CD4-positive, alpha-beta T cell treated with Interferon gamma for 1 hour (primary cell): ENCODE measurements around the gene NPHS1.
"Not testable (repeated sequence)": the region's sequence is repeated elsewhere in the genome, so short reads cannot be mapped to it uniquely, and the experiment has no call there.

Experiments
- DNase-seq: peaks from one replicate; pipeline ENCODE4 v3.0.0-alpha.2; 2020

NPHS1 gene

DNA sequence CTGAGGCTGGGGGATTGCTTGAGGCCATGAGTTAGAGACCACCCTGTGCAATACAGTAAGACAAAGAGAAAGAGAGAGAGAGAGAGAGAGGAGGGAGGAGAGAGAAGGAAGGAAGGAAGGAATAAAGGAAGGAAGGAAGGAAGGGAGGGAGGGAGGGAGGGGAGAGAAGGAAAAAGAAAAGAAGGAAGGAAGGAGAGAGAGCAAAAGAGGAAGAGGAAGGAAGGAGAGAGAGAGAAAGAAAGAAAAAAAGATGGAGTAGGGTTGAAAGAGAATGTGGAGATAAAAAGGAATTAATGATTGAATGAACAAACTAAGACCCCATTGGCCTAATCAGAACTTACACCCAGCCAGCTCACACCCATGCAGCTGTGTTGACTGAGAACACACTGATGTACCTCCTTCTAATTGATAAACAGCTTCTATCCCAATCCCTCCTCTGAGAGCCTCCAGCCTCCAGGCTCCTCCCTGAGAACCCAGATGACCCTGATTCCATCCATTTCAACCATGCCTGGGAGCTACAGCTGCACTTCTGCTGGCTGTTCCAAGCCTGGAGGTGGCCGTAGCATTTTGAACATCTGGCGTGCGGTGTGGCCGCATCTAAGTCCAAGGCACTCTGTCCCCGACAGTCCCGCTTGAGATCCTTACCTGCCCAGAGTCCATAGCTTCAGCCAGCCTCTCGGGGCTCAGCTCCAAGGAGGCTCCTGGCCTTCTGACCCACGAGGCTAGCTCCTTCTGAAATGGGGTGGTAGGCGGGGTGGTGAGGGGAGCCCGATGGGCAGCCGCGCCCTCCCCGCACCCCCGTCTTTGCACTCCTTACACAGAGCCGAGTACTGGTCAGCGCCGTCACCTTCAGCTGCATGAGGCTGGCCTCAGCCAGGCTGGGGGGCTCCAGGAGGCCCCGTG is 40.7 kb downstream of the NPHS1 start:
- no peak for DNase-seq

DNA sequence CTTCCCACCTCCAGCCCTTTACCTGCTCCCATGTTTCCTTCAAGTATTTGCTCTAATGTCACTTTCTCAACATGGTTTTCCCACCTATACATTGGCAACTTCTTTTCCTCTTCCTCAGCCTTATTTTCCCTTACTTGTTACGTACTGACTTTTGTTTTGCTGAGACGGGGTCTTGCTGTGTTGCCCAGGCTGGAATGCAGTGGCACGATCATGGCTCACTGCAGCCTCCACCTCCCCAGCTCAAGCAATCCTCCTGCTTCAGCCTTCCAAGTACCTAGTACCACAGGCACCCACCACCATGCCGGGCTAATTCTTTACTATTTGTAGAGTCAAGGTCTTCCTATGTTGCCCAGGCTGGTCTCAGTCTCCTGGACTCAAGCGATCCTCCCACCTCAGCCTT is 44.7 kb downstream of the NPHS1 start:
- no peak for DNase-seq

DNA sequence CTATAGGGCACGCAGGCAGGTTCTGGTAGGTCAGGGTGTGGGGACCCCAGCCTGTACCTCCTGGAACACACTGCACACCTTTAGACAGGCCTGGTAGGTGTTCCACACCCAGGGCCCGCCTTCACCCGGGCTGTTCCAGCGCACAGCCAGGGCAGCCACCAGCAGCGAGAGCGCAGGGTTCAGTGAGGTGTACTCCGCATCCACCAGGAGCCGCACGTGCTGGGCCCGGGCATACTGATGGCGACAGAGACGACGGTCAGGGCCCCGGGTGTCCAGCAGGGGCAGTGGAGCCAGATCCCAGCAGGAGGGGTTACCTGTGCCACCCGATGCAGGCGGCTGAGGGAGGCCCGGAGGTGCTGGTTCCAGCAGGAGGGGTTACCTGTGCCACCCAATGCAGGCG is 45.7 kb downstream of the NPHS1 start:
- no peak for DNase-seq

DNA sequence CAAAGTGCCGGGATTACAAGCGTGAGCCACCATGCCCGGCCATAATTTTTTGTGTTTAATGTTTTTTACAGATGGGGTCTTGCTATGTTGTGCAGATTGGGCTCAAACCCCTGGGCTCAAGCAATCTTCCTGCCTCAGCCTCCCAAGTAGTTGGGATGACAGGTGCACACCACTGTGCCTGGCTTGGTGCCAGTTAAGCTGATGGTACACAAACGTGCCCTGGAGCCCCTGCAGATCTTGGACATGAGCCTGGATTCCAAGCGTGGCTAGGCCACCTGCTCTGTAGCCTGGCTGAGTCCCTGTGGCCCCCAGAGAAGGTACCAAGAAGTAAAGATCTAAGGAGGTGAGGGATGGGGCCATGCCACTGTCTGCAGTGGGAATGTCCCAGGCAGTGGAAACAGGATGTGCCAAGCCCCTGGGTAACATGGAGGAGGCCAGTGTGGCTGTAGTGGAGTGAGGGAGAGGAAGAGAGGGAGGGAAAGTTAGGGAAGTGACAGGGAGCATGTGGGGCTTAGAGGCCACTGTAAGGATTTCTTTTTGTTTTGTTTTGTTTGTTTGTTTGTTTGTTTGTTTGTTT is 46.7 kb downstream of the NPHS1 start:
- DNase-seq: no peak

DNA sequence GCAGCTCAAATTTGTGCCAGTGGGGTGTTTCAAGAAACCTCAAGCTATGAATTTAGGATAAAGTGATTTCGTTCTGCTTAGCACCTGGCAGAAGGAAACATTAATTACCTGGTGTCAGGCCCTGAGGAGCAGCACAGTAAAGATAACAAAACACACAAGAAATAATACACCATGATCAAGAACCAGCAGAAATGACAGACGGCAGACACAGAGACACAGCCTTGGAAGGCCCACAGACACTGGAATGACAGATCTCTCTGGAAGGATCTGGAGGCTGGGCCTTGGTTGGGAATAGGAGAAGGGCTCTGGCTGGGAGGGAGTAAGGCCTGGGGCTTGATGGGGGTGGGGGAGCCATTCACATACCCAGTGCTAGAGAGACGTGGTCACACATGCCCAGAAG is 50.5 kb downstream of the NPHS1 start:
- DNase-seq: no peak

DNA sequence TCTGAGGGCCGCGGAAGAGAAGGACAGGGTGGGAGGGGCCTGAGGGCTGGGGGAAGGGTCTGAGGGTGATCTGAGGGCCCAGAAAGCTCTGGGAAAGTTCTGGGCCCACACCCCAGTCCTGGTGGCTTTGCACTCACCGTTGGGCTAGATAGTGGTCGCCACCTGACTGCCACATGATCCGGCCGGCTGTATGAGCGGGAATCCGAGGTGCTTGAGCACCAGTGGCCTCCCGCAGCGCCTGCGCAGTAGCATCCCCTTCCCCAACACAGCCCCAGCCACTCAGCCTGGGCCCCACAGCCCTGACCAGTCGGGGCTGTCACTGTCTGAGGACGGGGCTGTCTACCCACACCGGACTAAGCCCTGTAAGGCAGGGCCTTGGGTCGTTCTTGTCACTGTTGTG is 54.6 kb downstream of the NPHS1 start:
- no peak for DNase-seq

DNA sequence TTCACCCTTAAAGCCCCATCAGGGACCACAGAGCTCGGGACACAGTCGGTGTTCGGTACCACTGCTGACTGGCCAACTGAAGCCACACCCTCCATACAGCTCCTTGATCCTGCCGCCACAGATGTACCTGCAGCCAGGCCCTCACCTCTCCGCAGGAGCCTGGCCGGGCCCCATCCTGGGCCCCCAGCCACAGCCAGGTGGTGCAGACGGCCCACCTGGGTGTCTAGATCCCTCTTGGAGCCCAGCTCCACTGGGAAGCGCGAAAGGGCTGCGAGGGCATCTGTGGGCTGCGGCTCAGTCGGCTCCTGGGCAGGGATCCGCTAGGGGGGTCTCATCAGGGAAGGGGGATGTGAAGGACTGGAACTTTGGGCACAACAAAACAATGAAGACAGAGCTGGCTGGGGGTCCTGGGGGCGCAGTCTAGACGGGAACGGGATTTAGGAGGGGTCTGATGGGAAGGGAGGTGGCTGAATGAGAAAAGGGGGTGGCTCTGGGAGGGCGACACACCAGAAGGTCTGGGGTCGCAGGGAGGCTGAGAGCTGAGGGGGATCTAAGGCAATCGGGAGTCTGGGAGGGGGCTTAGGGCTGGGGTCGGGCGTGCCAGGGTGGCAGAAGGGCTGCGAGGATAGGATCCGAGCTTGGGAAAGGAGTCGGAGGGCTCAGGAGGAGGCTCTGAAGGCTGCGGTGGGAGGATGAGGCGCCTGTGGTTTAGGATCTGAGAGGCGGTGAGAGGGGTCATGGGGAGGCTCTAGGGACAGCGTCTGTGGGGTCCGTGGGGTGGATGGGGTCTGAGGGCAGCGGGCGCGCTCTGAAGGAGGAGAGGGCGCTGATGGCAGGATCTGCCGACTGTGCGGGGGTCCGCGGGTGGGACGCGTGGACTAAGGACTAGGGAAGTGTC is 55.4 kb downstream of the NPHS1 start:
- no peak for DNase-seq

DNA sequence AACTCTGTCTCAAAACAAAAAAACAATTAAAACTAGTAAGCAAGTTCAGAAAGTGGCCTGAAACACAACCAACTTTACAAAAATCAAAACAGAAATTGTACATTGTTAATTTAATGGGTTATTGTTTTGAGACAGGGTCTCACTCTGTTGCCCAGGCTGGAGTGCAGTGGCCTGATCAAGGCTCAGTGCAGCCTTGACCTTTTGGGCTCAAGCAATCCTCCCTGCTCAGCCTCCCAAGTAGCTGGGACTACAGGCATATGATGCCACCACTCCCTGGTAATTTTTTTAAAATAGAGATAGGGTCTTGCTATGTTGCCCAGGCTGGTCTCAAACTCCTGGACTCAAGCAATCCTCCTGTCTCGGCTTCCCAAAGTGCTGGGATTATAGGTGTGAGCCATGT is 56.7 kb downstream of the NPHS1 start:
- not testable (repeated sequence) for DNase-seq

DNA sequence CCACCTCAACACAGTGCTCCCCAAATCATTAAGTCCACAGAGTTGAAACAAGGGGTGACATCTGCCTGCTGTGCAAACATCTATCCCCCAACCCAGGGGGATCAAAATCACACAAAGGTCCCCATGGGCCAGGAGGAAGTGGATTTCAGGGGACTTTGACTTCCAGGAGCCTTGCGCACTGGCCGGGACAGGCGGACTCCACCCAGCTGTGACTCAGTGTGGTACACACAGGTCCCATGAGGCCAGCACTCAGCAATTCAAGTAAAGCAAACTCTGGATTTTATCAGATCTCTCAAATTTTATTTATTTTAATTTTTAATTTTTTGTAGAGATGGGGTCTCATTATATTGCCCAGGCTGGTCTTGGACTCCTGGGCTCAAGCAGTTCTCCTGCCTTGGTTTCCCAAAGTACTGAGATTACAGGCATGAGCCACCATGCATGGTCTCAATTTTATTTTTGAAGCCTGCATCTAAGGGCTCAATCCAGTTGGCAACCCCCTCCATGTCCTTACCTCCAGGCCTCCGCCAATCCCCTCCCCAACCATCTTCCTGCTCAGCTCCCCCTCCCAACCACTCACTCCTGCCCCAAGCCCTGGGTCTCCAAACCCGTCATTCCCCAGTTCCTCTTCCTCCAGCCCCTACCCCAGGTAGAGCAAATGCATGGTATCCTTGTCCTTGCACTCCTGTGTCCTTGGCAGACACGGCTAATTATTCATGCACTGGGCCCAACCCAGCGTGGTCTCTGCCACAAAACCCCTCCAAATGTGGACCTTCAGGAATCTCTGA is 58.7 kb downstream of the NPHS1 start:
- no peak for DNase-seq

DNA sequence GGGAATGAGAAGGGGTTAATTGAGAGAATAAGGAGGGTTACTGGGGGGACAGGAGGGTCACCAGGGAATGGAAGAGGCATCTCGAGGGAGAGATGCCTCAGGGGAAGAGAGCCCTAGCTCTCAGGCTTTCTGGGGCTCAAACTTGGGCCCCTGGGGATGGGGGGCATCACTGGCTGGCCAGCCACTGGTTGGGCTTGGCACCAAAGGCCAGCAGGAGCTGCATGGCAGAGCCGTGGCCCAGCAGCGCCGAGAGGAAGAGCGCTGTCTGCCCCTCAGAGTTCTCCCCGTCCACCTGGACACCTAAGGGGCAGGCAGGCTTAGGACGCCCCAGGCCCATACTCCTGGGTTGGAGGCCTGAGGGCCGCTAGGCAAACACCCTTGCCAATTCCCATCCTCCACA is 59.4 kb downstream of the NPHS1 start:
- DNase-seq: no peak

DNA sequence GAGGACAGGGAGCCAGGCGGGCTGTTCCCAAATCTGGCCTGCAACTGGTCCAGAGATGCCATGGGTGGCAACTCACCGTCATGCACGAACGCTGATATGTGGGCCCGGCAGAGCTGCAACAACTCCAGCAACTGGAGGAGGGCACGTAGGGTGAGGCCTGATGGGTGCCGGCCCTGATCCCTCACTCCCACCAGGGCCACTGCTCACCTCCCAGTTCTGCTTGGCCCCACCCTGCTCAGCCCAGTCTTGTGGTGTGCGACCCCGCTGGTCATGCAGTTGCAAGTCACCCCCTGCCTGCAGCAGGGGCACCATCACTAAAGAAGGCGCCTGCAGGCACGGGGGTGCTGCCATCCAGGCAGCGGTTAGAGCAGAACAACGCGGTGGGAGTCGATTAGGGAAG is 60.0 kb downstream of the NPHS1 start:
- DNase-seq: no peak

DNA sequence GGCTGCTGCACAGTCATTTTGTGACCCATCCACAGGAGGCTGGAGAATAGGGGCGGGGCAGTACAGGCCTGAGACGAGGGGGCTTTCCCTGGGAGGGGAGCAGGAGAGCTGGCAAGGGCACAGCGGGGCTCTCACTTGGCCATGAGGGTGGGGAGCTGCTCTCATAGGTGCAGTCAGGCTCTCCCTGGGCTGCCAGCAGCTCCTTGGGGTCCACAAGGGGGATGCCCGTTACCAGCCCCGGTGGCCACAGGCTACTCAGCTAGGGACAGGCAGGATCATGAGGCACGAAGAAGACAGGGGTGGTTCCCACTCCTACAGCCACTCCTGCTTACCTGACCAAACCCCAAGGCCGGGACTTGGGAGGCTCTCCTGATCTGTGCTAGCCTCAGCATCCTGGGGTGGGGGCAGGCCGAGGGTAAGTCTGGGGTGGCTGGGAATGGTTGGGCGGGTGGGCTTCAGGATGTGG is 60.5 kb downstream of the NPHS1 start:
- DNase-seq: no peak

DNA sequence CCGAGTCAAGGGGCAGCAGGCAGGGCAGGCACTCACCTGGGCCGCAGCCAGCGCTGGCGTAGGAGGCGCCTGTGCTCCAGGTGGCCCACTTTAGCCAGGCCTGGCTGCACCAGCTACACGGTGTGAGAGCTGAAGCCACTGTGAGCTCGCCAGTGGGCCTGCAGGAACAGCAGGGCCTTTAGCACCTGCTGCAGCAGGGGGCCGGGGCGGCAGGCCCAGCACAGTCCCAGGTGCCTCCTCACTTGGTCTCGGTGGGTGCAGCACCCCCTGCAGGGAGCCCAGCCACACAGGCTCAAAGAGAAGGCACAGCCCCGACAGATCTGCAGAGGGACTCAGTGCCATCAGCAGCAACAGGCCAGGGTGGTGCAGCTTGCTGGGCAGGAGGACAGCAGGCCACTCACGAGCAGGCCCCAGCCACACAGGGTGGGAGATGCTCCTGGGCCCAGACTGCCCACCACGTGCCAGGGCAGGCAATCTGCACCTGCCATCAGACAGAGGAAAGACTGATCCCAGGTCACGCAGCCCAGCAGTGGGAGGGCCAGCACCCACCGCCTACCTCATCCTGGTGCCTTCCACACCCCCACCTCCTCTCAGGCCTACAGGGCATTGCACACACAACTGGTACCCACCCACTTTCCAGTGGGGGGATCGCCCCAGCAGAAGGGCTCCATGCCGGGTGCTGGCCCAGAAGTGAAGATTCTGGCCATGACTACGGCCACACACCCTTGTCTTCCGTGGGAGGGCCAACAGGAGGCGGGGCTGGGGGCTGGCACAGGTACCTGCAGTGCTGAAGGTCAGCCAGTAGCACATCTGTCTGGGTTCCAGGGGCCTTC is 61.1 kb downstream of the NPHS1 start:
- no peak for DNase-seq

DNA sequence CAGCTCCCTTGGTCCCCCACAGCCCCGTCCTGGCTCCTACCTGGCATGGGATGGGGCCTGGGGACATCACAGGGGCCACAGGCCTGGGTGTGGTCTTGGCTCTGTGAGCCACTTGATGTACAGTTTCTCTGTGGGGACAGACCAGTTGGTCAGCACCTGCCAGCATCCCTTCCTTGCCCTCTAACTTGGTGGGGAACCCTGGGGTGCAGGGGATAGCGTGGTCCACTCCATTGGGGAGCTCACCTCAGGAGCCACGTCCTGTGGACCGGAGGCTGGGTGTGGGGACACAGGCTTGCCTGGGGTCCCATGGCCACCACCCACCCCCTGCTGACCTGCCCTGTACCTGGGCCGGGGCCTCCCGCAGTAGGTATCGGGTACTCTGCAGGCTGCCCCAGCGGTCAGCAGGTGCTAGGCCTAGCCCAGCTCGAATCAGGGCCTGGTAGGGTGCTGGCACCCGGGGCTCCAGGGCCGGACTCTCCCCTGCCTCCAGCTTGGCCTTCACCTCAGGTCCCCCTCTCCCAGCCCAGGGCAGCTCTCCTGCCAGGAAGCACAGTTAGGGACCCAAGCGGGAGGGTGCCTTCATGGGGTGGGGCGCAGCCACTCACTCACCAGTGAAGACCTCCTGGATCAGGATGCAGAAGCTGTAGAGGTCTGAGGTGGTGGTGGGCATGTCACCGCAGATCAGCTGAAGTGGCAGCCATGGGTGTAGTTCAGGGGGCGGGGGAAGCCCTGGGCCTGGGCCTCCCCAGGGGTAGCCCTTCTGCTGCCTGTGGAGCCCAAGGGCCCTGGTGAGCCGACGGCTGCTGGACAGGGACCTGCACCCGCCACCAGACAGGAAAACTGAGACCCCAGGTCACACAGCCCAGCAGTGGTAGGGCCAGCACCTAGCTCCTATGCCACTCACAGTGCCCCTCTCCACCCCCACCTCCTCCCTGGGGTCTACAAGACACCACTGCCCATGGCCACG is 62.0 kb downstream of the NPHS1 start:
- DNase-seq: no peak

DNA sequence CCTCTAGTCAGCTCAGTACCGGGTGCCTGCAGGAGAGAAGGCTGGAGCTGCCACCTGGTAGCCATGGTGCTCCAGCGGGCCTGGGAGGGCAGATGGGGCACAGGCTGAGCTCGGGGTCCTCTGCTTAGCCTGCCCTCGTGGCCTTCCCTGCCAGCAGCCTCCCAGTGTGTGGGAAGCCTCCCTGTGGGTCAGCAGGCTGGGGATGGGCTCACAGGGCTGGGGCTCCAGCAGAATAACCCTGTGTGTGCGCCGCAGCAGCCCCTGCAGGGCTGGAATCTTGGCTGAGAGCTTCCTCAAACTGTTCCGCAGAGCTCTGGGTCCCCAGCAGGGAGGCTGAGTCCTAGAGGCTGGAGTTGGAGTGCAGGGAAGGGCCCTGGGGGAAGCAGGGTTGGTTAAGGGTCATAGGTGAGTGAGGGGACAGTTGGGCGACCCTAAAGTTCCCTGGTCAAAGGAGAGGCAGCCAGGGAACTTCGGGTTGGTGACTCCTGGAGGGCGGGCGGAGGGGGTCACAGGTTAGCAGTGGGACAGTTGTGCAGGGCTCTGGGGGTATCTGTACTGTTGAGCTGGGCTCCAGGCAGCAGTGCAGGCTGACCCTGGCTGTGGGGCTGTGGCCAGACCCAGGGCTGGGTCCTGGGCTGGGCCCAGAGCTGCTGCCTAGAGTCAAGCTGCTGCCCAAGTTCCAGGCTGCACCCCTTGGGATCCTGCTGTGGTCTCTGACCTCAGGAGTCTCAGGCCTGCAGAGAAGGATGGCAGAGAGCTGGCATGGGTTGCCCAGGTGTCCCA is 62.9 kb downstream of the NPHS1 start:
- DNase-seq: no peak

DNA sequence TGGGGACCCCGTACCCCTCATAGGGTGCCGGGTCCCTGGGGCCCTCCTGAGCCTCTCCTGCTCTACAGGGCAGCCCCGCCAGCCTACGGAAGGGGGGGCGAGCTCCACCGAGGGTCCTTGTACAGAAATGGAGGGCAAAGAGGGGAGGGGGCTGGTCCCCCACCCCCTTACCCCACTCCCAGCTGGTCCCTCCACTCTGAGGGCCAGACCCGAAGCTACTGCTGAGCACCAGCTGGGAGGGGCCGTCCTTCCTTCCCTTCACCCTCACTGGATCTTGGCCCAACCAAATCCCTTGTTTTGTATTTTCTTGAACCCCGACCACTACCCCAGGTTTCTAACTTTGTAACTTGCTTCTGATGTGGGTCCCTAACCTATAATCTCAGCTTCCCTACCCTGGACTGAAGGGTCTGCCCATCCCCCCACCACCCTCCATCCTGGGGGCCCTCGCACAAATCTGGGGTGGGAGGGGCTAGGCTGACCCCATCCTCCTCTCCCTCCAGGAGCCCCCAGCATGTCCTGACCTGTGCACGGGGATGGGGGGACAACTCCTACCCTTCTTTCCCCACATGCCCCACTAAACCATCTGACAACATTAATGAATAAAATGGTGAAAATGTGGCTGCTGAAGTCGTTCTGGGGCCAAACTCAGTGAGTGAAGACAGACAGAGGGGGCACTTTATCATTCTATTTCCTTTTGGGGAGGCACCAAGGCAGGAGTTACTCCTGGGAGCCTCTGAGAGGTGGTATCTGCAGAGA is 63.9 kb downstream of the NPHS1 start:
- no peak for DNase-seq

DNA sequence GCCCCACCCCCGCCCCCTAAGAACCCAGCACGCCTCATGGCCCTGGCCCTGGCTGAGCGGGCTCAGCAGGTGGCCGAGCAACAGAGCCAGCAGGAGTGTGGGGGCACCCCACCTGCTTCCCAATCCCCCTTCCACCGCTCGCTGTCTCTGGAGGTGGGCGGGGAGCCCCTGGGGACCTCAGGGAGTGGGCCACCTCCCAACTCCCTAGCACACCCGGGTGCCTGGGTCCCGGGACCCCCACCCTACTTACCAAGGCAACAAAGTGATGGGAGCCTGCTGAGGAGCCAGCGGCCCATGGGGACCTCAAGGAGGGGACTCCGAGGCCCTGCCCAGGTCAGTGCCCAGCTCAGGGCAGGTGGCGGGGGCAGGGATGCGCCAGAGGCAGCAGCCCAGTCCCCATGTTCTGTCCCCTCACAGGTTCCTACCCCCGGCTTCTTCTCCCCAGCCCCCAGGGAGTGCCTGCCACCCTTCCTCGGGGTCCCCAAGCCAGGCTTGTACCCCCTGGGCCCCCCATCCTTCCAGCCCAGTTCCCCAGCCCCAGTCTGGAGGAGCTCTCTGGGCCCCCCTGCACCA is 65.0 kb downstream of the NPHS1 start:
- no peak for DNase-seq
